GM23248 (cell line): Measurements from ENCODE around the gene TMEM161A. TPM values are rescaled to one million over a fixed set of nuclear protein-coding genes. Genes with fewer than 3 reads are reported as not detected.

Experiments used
- DNase-seq: peaks from one replicate; pipeline ENCODE4 v3.0.0-alpha.2; 2015
- H2AFZ ChIP-seq: fragments of 200-600 bp; sonication (generic); 2 replicates; pipeline ENCODE4 v1.6.1; 2016; ENCODE audit warnings: antibody characterized with exemption
- H3F3A ChIP-seq: fragments of 200-600 bp; sonication (generic); 2 replicates; pipeline ENCODE4 v1.6.1; 2016; ENCODE audit warnings: mild to moderate bottlenecking, antibody characterized with exemption, mixed run types; ENCODE audit not compliant: insufficient read depth
- H3K27ac ChIP-seq: fragments of 200-600 bp; sonication (generic); 2 replicates; pipeline ENCODE4 v1.5.1; 2016; ENCODE audit warnings: mild to moderate bottlenecking
- H3K27me3 ChIP-seq: fragments of 200-600 bp; sonication (generic); replicated peaks from 2 replicates; pipeline ENCODE4 v1.6.1; 2016; ENCODE audit warnings: mild to moderate bottlenecking; ENCODE audit not compliant: insufficient read depth
- H3K36me3 ChIP-seq: fragments of 200-600 bp; sonication (generic); 2 replicates; pipeline ENCODE4 v1.6.1; 2016; ENCODE audit warnings: low read depth, mild to moderate bottlenecking
- H3K4me1 ChIP-seq: fragments of 200-600 bp; sonication (generic); 2 replicates; pipeline ENCODE4 v1.6.1; 2016; ENCODE audit warnings: mild to moderate bottlenecking; ENCODE audit not compliant: insufficient read depth
- H3K4me2 ChIP-seq: fragments of 200-600 bp; sonication (generic); one replicate; pipeline ENCODE4 v1.6.1; 2016; ENCODE audit warnings: mild to moderate bottlenecking; ENCODE audit not compliant: unreplicated experiment
- H3K4me3 ChIP-seq: fragments of 200-600 bp; sonication (generic); 2 replicates; pipeline ENCODE4 v1.5.1; 2016; ENCODE audit warnings: mild to moderate bottlenecking
- H3K79me2 ChIP-seq: fragments of 200-600 bp; sonication (generic); 2 replicates; pipeline ENCODE4 v1.6.1; 2016; ENCODE audit warnings: mild to moderate bottlenecking; ENCODE audit not compliant: insufficient read depth
- H3K9ac ChIP-seq: fragments of 200-600 bp; sonication (generic); 2 replicates; pipeline ENCODE4 v1.6.1; 2016; ENCODE audit warnings: mild to moderate bottlenecking
- H3K9me2 ChIP-seq: fragments of 200-600 bp; sonication (generic); 2 replicates; pipeline ENCODE4 v1.6.1; 2016; ENCODE audit warnings: mixed run types, mild to moderate bottlenecking, moderate library complexity; ENCODE audit not compliant: insufficient read depth
- H3K9me3 ChIP-seq: fragments of 200-600 bp; sonication (generic); one replicate; pipeline ENCODE4 v1.6.1; 2017; ENCODE audit warnings: low read depth
- H4K20me1 ChIP-seq: fragments of 200-600 bp; sonication (generic); 2 replicates; pipeline ENCODE4 v1.6.0; 2016; ENCODE audit not compliant: insufficient read depth
- EZH2 ChIP-seq: fragments of 200-600 bp; sonication (generic); IDR thresholded peaks from 2 replicates; pipeline ENCODE4 v1.6.1; 2018; ENCODE audit warnings: antibody characterized with exemption, mild to moderate bottlenecking; ENCODE audit not compliant: insufficient read depth, poor library complexity, severe bottlenecking
- EZH2phosphoT487 ChIP-seq: fragments of 200-600 bp; sonication (generic); IDR thresholded peaks from 2 replicates; pipeline ENCODE4 v1.6.1; 2018; ENCODE audit warnings: antibody characterized with exemption, moderate library complexity, mild to moderate bottlenecking, low read depth; ENCODE audit not compliant: insufficient read depth
- whole genome bisulfite sequencing, 2 experiments: methylation state at CpG; one replicate each; pipeline ENCODE4 v1.1.6; 2015 to 2017; ENCODE audit warnings: low lambda C conversion rate in 2 of 2, low coverage in 1 of 2; ENCODE audit errors: missing lambda C conversion rate in 2 of 2; 5-methylcytosine and 5-hydroxymethylcytosine counted together
- in situ Hi-C: fragments of 300-500 bp; cut with MboI; formaldehyde crosslinking; loops from 2 replicates; pipeline ENCODE4 v1.15.0; 2020
- polyA plus RNA-seq: library from polyadenylated mRNA; unstranded; fragments of >200 nt; fragmentation: Nextera tagmentation; extraction: Ambion mirVana; gene quantifications from 2 replicates; pipeline ENCODE4 v1.2.1, GENCODE V29; 2016
- total RNA-seq: library from RNA; depleted of rRNA; stranded (reverse); fragments of >200 nt; shearing (Covaris generic); gene quantifications from 2 replicates; pipeline ENCODE4 v1.2.3, GENCODE V29; 2014

The TMEM161A gene
- total and polyA plus RNA-seq, 2 experiments from 2014 or later: 29.1 to 33.7 TPM

DNA sequence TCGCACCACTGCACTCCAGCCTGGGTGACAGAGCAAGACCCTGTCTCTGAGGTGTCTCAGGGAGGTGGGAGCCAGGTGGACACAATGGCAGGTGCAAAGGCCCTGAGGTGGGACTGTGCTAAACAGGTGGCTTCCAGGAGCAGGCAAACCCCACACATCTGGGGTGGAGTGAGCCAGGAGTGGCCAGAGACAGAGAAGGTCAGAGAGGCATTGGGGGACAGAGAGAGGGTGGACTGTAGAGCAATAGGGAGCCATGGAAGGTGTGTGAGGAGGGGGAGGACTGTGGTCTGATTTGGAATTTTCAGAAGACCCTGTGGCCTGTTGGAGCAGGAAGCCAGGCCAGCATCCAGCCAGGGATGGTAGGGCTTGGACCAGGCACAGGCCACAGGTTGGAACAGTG, 27.1 kb upstream of the TMEM161A start:
- Histone ChIP-seq H3K4me3 (no peak overlapping the region), H3K9me3 (no peaks in the 10 kb centered on the region), H3K79me2 (no peaks in the 10 kb centered on the region), H3K36me3 (no peaks in the 10 kb centered on the region), H3K4me2 (no peak overlapping the region), H4K20me1 (no peaks in the 10 kb centered on the region), H3K9ac (no peak overlapping the region), H3K27ac (no peak overlapping the region), H3K4me1 (no peaks in the 10 kb centered on the region), H3K27me3 (no peaks in the 10 kb centered on the region), H2AFZ (no peak overlapping the region), H3K9me2 (no peaks in the 10 kb centered on the region), H3F3A (no peaks in the 10 kb centered on the region)
- 100% methylated on average over 1 of the region's 1 CpG for WGBS, 2 experiments
- TF ChIP-seq EZH2phosphoT487: no peak
- no peak for TF ChIP-seq EZH2
- in situ Hi-C loops: no loop called here
- no peak for DNase-seq

GRCh38 chr19:19162495-19162894, 24.2 kb upstream of the TMEM161A start:
- Histone ChIP-seq H3K27me3 (no peaks in the 10 kb centered on the region), H2AFZ (no peak overlapping the region), H3K4me1 (no peaks in the 10 kb centered on the region), H3K4me3 (no peak overlapping the region), H3K9ac (no peak overlapping the region), H3K9me3 (no peaks in the 10 kb centered on the region), H3K27ac (no peak overlapping the region), H3K4me2 (no peak overlapping the region), H3K79me2 (no peaks in the 10 kb centered on the region), H3K9me2 (no peaks in the 10 kb centered on the region), H3K36me3 (no peaks in the 10 kb centered on the region), H4K20me1 (no peaks in the 10 kb centered on the region), H3F3A (no peaks in the 10 kb centered on the region)
- in situ Hi-C loops: no loop called here
- TF ChIP-seq EZH2phosphoT487: no peak
- no peak for TF ChIP-seq EZH2
- DNase-seq: no peak
- WGBS, 2 experiments: 88 to 90% methylated on average over 7 of the region's 7 CpGs

DNA sequence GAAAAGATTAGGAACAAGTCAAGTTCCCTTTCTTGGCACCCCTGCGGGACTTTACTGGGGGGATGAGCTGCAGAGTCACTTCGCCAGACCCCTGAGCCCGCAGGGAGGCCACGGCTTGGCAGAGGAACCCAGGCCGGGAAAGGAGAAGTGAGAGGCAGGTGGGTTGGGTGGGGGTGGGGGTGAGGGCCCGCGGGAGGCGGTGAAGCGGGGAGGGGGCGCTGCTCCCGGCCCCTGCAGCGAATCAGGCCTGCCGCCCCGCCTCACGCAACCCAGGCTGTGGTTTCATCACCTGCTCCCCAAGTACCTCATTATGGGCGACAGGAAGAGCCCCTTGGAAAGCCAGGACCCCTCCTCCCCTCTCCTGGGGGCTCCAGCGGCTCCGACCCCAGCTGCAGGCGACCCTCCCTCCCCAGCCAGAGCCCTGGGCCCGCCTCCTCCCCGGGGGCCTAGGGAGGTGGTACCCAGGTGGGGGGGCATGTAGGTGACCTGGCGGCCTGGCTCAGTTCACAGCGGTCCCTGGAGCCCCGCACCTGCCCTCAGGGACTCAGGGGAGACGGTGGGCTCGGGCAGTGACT, 22.3 kb upstream of the TMEM161A start:
- H3K36me3 ChIP-seq: no peaks in the 10 kb centered on the region
- no peak for TF ChIP-seq EZH2phosphoT487
- TF ChIP-seq EZH2: no peak
- no peaks in the 10 kb centered on the region for H3K9me3 ChIP-seq
- no peak for DNase-seq
- no peak overlapping the region for H3K4me2 ChIP-seq
- H3K4me1 ChIP-seq: no peaks in the 10 kb centered on the region
- no peaks in the 10 kb centered on the region for H3K79me2 ChIP-seq
- H3K27ac ChIP-seq: no peak overlapping the region
- H3K9ac ChIP-seq: no peak overlapping the region
- WGBS, 2 experiments: 71 to 80% methylated on average over 10 to 19 of the region's 26 CpGs
- H3F3A ChIP-seq: no peaks in the 10 kb centered on the region
- no peaks in the 10 kb centered on the region for H3K9me2 ChIP-seq
- no peak overlapping the region for H2AFZ ChIP-seq
- H3K27me3 ChIP-seq: no peaks in the 10 kb centered on the region
- in situ Hi-C loops: no loop called here
- H4K20me1 ChIP-seq: no peaks in the 10 kb centered on the region
- no peak overlapping the region for H3K4me3 ChIP-seq

DNA sequence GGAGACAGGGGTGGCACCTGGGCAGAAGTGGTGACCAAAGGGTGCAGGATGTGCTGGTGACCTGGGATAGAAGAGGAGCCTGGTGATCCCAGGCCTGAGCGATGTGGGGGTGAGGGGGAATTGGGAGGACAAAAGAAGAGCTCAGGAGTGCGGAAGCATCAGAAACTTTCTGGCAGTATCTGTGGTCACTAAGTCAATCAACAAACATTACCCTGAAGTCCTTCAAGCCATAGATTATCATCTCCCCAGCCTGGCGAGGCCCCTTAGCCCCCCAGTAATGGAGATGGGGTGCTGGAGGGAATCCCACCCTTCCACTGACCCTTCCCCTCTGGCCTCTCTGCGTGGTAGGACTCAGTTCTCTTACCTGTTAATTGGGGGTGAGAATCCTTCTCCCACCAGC, 21.3 kb upstream of the TMEM161A start:
- no peak for DNase-seq
- no peak overlapping the region for H3K27ac ChIP-seq
- H3K9me3 ChIP-seq: no peaks in the 10 kb centered on the region
- H3K27me3 ChIP-seq: no peaks in the 10 kb centered on the region
- no peak for TF ChIP-seq EZH2
- TF ChIP-seq EZH2phosphoT487: no peak
- no peaks in the 10 kb centered on the region for H3K79me2 ChIP-seq
- H3K9me2 ChIP-seq: no peaks in the 10 kb centered on the region
- no peaks in the 10 kb centered on the region for H3K36me3 ChIP-seq
- 80 to 87% methylated on average over 4 of the region's 4 CpGs for WGBS, 2 experiments
- H3F3A ChIP-seq: no peaks in the 10 kb centered on the region
- H4K20me1 ChIP-seq: no peaks in the 10 kb centered on the region
- no peak overlapping the region for H3K9ac ChIP-seq
- no peak overlapping the region for H2AFZ ChIP-seq
- H3K4me1 ChIP-seq: no peaks in the 10 kb centered on the region
- H3K4me2 ChIP-seq: no peak overlapping the region
- in situ Hi-C loops: no loop called here
- H3K4me3 ChIP-seq: no peak overlapping the region

DNA sequence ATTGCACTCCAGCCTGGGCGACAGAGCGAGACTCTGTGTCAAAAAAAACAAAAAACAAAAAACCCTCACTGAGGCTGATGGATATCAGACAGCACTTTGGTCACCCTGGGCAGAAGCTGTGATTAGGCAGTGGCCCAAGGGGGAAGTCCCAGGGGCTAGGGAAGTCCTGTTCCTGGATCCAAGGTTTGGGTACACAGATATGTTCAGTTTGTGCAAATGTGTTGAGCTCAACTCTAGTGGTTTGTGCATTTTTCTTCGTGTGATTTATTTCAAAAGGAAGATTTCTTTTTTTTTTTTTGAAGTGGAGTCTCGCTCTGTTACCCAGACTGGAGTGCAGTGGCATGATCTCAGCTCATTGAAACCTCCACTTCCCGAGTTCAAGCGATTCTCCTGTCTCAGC, 19.5 kb upstream of the TMEM161A start:
- WGBS, 2 experiments: 81 to 82% methylated on average over 6 of the region's 6 CpGs

More for the DNA sequence above, 19.5 kb upstream of the TMEM161A start:
- Histone ChIP-seq H3K4me2 (no peak overlapping the region), H2AFZ (no peak overlapping the region), H3K27me3 (no peaks in the 10 kb centered on the region), H3K9me2 (no peaks in the 10 kb centered on the region), H3K4me3 (no peak overlapping the region), H3K36me3 (no peaks in the 10 kb centered on the region), H3K9ac (no peak overlapping the region), H3F3A (no peaks in the 10 kb centered on the region), H3K27ac (no peak overlapping the region), H3K4me1 (no peaks in the 10 kb centered on the region), H4K20me1 (no peaks in the 10 kb centered on the region), H3K9me3 (no peaks in the 10 kb centered on the region), H3K79me2 (no peaks in the 10 kb centered on the region)
- no peak for DNase-seq
- TF ChIP-seq EZH2 (no peak), EZH2phosphoT487 (no peak)
- in situ Hi-C loops: no loop called here
